Activated naive CD8-positive, alpha-beta T cell treated with anti-CD3 and anti-CD28 coated beads, Interleukin-2, amount 50 U/mL, for 16 hours (primary cell): ENCODE measurements around the gene PPA1.
"Not testable (repeated sequence)": the region's sequence is repeated elsewhere in the genome, so short reads cannot be mapped to it uniquely, and the experiment has no call there.

Experiments
- DNase-seq: peaks from one replicate; pipeline ENCODE4 v3.0.0-alpha.2; 2020; ENCODE audit warnings: low read depth, low spot score

Gene PPA1

GRCh38 chr10:70233109-70233938, at the start of gene PPA1:
Gene PPA1 (minus strand): TSS chr10:70233429. CDS start chr10:70233327, 102 bp downstream.
- peak; percentile 100 for DNase-seq

GRCh38 chr10:70281609-70282008, 48.4 kb upstream of the PPA1 start:
- DNase-seq = no peak

- no peak for DNase-seq
These were observed 46.9 kb upstream of the PPA1 start for GRCh38 chr10:70280099-70280498.

GRCh38 chr10:70277396-70278030, 44.3 kb upstream of the PPA1 start:
- DNase-seq = no peak

GRCh38 chr10:70274643-70275042, 41.4 kb upstream of the PPA1 start:
- no peak for DNase-seq

GRCh38 chr10:70272925-70273316, 39.7 kb upstream of the PPA1 start:
- no peak for DNase-seq

- DNase-seq = no peak
These were observed 39.0 kb upstream of the PPA1 start for GRCh38 chr10:70271996-70272924.

GRCh38 chr10:70270952-70271351, 37.7 kb upstream of the PPA1 start:
- DNase-seq = no peak

GRCh38 chr10:70269741-70270140, 36.5 kb upstream of the PPA1 start:
- no peak for DNase-seq

GRCh38 chr10:70268376-70268775, 35.1 kb upstream of the PPA1 start:
- DNase-seq = no peak

GRCh38 chr10:70267161-70267933, 34.1 kb upstream of the PPA1 start:
- DNase-seq = no peak

- no peak for DNase-seq
These were observed 33.5 kb upstream of the PPA1 start for GRCh38 chr10:70266701-70267100.

- DNase-seq = no peak
These were observed 32.8 kb upstream of the PPA1 start for GRCh38 chr10:70266056-70266455.

GRCh38 chr10:70265032-70265689, 31.9 kb upstream of the PPA1 start:
- no peak for DNase-seq

- DNase-seq = no peak
These were observed 27.5 kb upstream of the PPA1 start for GRCh38 chr10:70260734-70261133.

GRCh38 chr10:70260259-70260658, 27.0 kb upstream of the PPA1 start:
- no peak for DNase-seq

- no peak for DNase-seq
These were observed 25.0 kb upstream of the PPA1 start for GRCh38 chr10:70258216-70258615.

- DNase-seq = not testable (repeated sequence)
These were observed 24.6 kb upstream of the PPA1 start for GRCh38 chr10:70257816-70258215.

- no peak for DNase-seq
These were observed 23.2 kb upstream of the PPA1 start for GRCh38 chr10:70256463-70256862.
